ENCODE measurements around the gene DMKN.
A peak's percentile ranks its signal among the peaks of the same experiment; 100 is the strongest.
"Not testable (repeated sequence)": the region's sequence is repeated elsewhere in the genome, so short reads cannot be mapped to it uniquely, and the experiment has no call there.

Gene DMKN

GRCh38 chr19:35462956-35463355 lies 50.5 kb downstream of the DMKN start:
- H3K36me3 ChIP-seq (ENCODE audit: control insufficient read depth in 4 of 4, insufficient read depth in 4 of 4, low read length in 3 of 4); DNase-seq; H3K27me3 ChIP-seq (replicated peaks in 2 of 5; ENCODE audit: control insufficient read depth in 4 of 5, insufficient read depth in 5 of 5, low read length in 4 of 5); H3K9me3 ChIP-seq (ENCODE audit: control extremely low read depth in 1 of 5, control insufficient read depth in 4 of 5, insufficient read depth in 2 of 5, low read depth in 1 of 5, low read length in 4 of 5): not testable (repeated sequence)
- Histone ChIP-seq H3K27ac (ENCODE audit: insufficient read depth in 1 of 2, low read depth in 1 of 2, low read length in 2 of 2, poor library complexity in 1 of 2, severe bottlenecking in 2 of 2) (peak overlapping the region in 1 of 2 experiments; percentile 57), H3K4me1 (ENCODE audit: control extremely low read depth in 1 of 4, control insufficient read depth in 4 of 4, insufficient read depth in 4 of 4, low read length in 3 of 4) (peaks cover 15 to 61% (median 51%) of the 10 kb centered on the region in 4 experiments), H3K4me3 (ENCODE audit: control insufficient read depth in 1 of 7, extremely low read depth in 1 of 7, insufficient read depth in 4 of 7, low read depth in 2 of 7, low read length in 6 of 7) (peak overlapping the region in 3 of 7 experiments; percentile 26 to 35 (median 33))
- 0% methylated on average over 2 of the region's 7 CpGs for WGBS (ENCODE audit: insufficient coverage)
- CTCF ChIA-PET = interaction anchor here (0.5 to 3.1 kb wide), 13 partner anchors 10 to 365 kb away, joined by 3 to 16 read pairs (median 4); no protein-coding TSS in a partner anchor
- POLR2A ChIA-PET = interaction anchor here (0.6 to 1.6 kb wide), 6 partner anchors 9 to 167 kb away, joined by 3 to 6 read pairs (median 4); no protein-coding TSS in a partner anchor

GRCh38 chr19:35462476-35462953 lies 50.9 kb downstream of the DMKN start:
- H3K4me3 ChIP-seq (ENCODE audit: control insufficient read depth in 1 of 7, extremely low read depth in 1 of 7, insufficient read depth in 4 of 7, low read depth in 2 of 7, low read length in 6 of 7) = peak overlapping the region in 4 of 7 experiments; percentile 9 to 40 (median 34)
- H3K4me1 ChIP-seq (ENCODE audit: control extremely low read depth in 1 of 4, control insufficient read depth in 4 of 4, insufficient read depth in 4 of 4, low read length in 3 of 4) = peaks cover 15 to 65% (median 55%) of the 10 kb centered on the region in 4 experiments
- CTCF ChIA-PET = interaction anchor here (0.5 to 3.1 kb wide), 13 partner anchors 11 to 364 kb away, joined by 3 to 16 read pairs (median 4); no protein-coding TSS in a partner anchor
- 0% methylated on average over 5 of the region's 6 CpGs for WGBS (ENCODE audit: insufficient coverage)
- no peaks in the 10 kb centered on the region for H3K9me3 ChIP-seq (ENCODE audit: control extremely low read depth in 1 of 5, control insufficient read depth in 4 of 5, insufficient read depth in 2 of 5, low read depth in 1 of 5, low read length in 4 of 5)
- peak overlapping the region in 1 of 2 experiments; percentile 57 for H3K27ac ChIP-seq (ENCODE audit: insufficient read depth in 1 of 2, low read depth in 1 of 2, low read length in 2 of 2, poor library complexity in 1 of 2, severe bottlenecking in 2 of 2)
- POLR2A ChIA-PET = interaction anchor here (0.6 to 1.6 kb wide), 6 partner anchors 8 to 167 kb away, joined by 3 to 6 read pairs (median 4); no protein-coding TSS in a partner anchor
- peak; percentile 81 to 96 (median 91) for DNase-seq
- H3K27me3 ChIP-seq (replicated peaks in 2 of 5; ENCODE audit: control insufficient read depth in 4 of 5, insufficient read depth in 5 of 5, low read length in 4 of 5) = no peaks in the 10 kb centered on the region
- no peaks in the 10 kb centered on the region for H3K36me3 ChIP-seq (ENCODE audit: control insufficient read depth in 4 of 4, insufficient read depth in 4 of 4, low read length in 3 of 4)

GRCh38 chr19:35461788-35462187 lies 51.7 kb downstream of the DMKN start:
- Histone ChIP-seq H3K4me3 (ENCODE audit: control insufficient read depth in 1 of 7, extremely low read depth in 1 of 7, insufficient read depth in 4 of 7, low read depth in 2 of 7, low read length in 6 of 7) (peak overlapping the region in 1 of 7 experiments; percentile 35), H3K4me1 (ENCODE audit: control extremely low read depth in 1 of 4, control insufficient read depth in 4 of 4, insufficient read depth in 4 of 4, low read length in 3 of 4) (peaks cover 15 to 70% (median 57%) of the 10 kb centered on the region in 4 experiments), H3K27ac (ENCODE audit: insufficient read depth in 1 of 2, low read depth in 1 of 2, low read length in 2 of 2, poor library complexity in 1 of 2, severe bottlenecking in 2 of 2) (peak overlapping the region in 1 of 2 experiments; percentile 57)
- H3K9me3 ChIP-seq (ENCODE audit: control extremely low read depth in 1 of 5, control insufficient read depth in 4 of 5, insufficient read depth in 2 of 5, low read depth in 1 of 5, low read length in 4 of 5); H3K36me3 ChIP-seq (ENCODE audit: control insufficient read depth in 4 of 4, insufficient read depth in 4 of 4, low read length in 3 of 4); H3K27me3 ChIP-seq (replicated peaks in 2 of 5; ENCODE audit: control insufficient read depth in 4 of 5, insufficient read depth in 5 of 5, low read length in 4 of 5); DNase-seq: not testable (repeated sequence)
- POLR2A ChIA-PET = interaction anchor here (1.1 to 1.6 kb wide), 2 partner anchors 24 to 109 kb away, joined by 4 to 6 read pairs; no protein-coding TSS in a partner anchor
- CTCF ChIA-PET = interaction anchor here (1.0 to 3.1 kb wide), 7 partner anchors 13 to 109 kb away, joined by 3 to 16 read pairs (median 5); no protein-coding TSS in a partner anchor

- 81% methylated on average over 9 of the region's 9 CpGs for WGBS (ENCODE audit: insufficient coverage)
- no peak for DNase-seq
- Histone ChIP-seq H3K27ac (ENCODE audit: insufficient read depth in 1 of 2, low read depth in 1 of 2, low read length in 2 of 2, poor library complexity in 1 of 2, severe bottlenecking in 2 of 2) (no peak overlapping the region), H3K36me3 (ENCODE audit: control insufficient read depth in 4 of 4, insufficient read depth in 4 of 4, low read length in 3 of 4) (no peaks in the 10 kb centered on the region), H3K27me3 (replicated peaks in 2 of 5; ENCODE audit: control insufficient read depth in 4 of 5, insufficient read depth in 5 of 5, low read length in 4 of 5) (no peaks in the 10 kb centered on the region), H3K4me1 (ENCODE audit: control extremely low read depth in 1 of 4, control insufficient read depth in 4 of 4, insufficient read depth in 4 of 4, low read length in 3 of 4) (peaks cover 15 to 70% (median 58%) of the 10 kb centered on the region in 4 experiments), H3K9me3 (ENCODE audit: control extremely low read depth in 1 of 5, control insufficient read depth in 4 of 5, insufficient read depth in 2 of 5, low read depth in 1 of 5, low read length in 4 of 5) (no peaks in the 10 kb centered on the region), H3K4me3 (ENCODE audit: control insufficient read depth in 1 of 7, extremely low read depth in 1 of 7, insufficient read depth in 4 of 7, low read depth in 2 of 7, low read length in 6 of 7) (no peak overlapping the region)
- CTCF ChIA-PET = interaction anchor here (0.6 to 1.7 kb wide), 4 partner anchors 12 to 41 kb away, joined by 3 to 4 read pairs (median 4); no protein-coding TSS in a partner anchor
- POLR2A ChIA-PET = interaction anchor here (0.7 kb wide), 1 partner anchor 96 kb away, joined by 3 read pairs; no protein-coding TSS in a partner anchor
These were observed 52.4 kb downstream of the DMKN start for GRCh38 chr19:35461060-35461459.

- POLR2A ChIA-PET = interaction anchor here (0.7 kb wide), 1 partner anchor 95 kb away, joined by 3 read pairs; no protein-coding TSS in a partner anchor
- H3K9me3 ChIP-seq (ENCODE audit: control extremely low read depth in 1 of 5, control insufficient read depth in 4 of 5, insufficient read depth in 2 of 5, low read depth in 1 of 5, low read length in 4 of 5) = no peaks in the 10 kb centered on the region
- DNase-seq = peak in 1 of 3 donors; percentile 35
- CTCF ChIA-PET = interaction anchor here (0.6 to 1.7 kb wide), 8 partner anchors 12 to 165 kb away, joined by 3 to 5 read pairs (median 4); no protein-coding TSS in a partner anchor
- no peaks in the 10 kb centered on the region for H3K27me3 ChIP-seq (replicated peaks in 2 of 5; ENCODE audit: control insufficient read depth in 4 of 5, insufficient read depth in 5 of 5, low read length in 4 of 5)
- H3K4me3 ChIP-seq (ENCODE audit: control insufficient read depth in 1 of 7, extremely low read depth in 1 of 7, insufficient read depth in 4 of 7, low read depth in 2 of 7, low read length in 6 of 7) = no peak overlapping the region
- no peak overlapping the region for H3K27ac ChIP-seq (ENCODE audit: insufficient read depth in 1 of 2, low read depth in 1 of 2, low read length in 2 of 2, poor library complexity in 1 of 2, severe bottlenecking in 2 of 2)
- H3K36me3 ChIP-seq (ENCODE audit: control insufficient read depth in 4 of 4, insufficient read depth in 4 of 4, low read length in 3 of 4) = no peaks in the 10 kb centered on the region
- H3K4me1 ChIP-seq (ENCODE audit: control extremely low read depth in 1 of 4, control insufficient read depth in 4 of 4, insufficient read depth in 4 of 4, low read length in 3 of 4) = peaks cover 15 to 73% (median 61%) of the 10 kb centered on the region in 4 experiments
- WGBS (ENCODE audit: insufficient coverage) = 91% methylated on average over 3 of the region's 10 CpGs
These were observed 52.8 kb downstream of the DMKN start for GRCh38 chr19:35460608-35461007.

GRCh38 chr19:35459414-35460082 lies 53.9 kb downstream of the DMKN start:
- CTCF ChIA-PET = interaction anchor here (0.6 to 2.3 kb wide), 8 partner anchors 11 to 164 kb away, joined by 3 to 5 read pairs (median 4); partner anchors contain the start of gene FFAR2

More at GRCh38 chr19:35459414-35460082, 53.9 kb downstream of the DMKN start:
- POLR2A ChIA-PET = no interaction called here
- peak overlapping the region in 1 of 2 experiments; percentile 30 for H3K27ac ChIP-seq (ENCODE audit: insufficient read depth in 1 of 2, low read depth in 1 of 2, low read length in 2 of 2, poor library complexity in 1 of 2, severe bottlenecking in 2 of 2)
- H3K4me1 ChIP-seq (ENCODE audit: control extremely low read depth in 1 of 4, control insufficient read depth in 4 of 4, insufficient read depth in 4 of 4, low read length in 3 of 4) = peaks cover 15 to 77% (median 63%) of the 10 kb centered on the region in 4 experiments
- H3K36me3 ChIP-seq (ENCODE audit: control insufficient read depth in 4 of 4, insufficient read depth in 4 of 4, low read length in 3 of 4) = no peaks in the 10 kb centered on the region
- 61% methylated on average over 14 of the region's 14 CpGs for WGBS (ENCODE audit: insufficient coverage)
- no peaks in the 10 kb centered on the region for H3K9me3 ChIP-seq (ENCODE audit: control extremely low read depth in 1 of 5, control insufficient read depth in 4 of 5, insufficient read depth in 2 of 5, low read depth in 1 of 5, low read length in 4 of 5)
- no peaks in the 10 kb centered on the region for H3K27me3 ChIP-seq (replicated peaks in 2 of 5; ENCODE audit: control insufficient read depth in 4 of 5, insufficient read depth in 5 of 5, low read length in 4 of 5)
- DNase-seq = no peak
- peak overlapping the region in 1 of 7 experiments; percentile 48 for H3K4me3 ChIP-seq (ENCODE audit: control insufficient read depth in 1 of 7, extremely low read depth in 1 of 7, insufficient read depth in 4 of 7, low read depth in 2 of 7, low read length in 6 of 7)
